ENCODE results near the gene PITPNM3.

Gene PITPNM3

DNA sequence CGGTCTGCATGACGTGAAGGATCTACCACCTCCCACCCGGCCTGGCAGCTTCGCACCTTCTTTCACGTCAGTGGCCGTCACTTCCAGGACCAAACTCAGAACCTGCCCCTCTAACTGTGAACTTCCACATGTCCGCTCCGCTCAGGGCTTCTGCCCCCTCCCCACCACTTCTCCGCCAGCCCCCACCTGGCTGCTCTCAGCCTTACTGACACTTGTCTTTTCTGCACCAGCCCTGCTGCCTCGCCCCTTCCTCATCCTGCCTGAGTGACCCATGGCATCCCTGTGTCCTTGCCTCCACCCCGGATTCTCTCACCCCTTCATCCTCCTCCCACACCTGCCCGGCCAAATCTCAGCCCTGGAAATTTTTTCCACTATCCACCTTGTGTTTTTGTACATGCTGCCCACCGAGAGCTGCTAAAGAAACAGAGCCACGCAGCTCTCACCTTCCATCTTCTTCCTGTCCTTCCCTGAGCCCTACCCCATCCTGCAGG is 97.8 kb downstream of the PITPNM3 start:
- no peak for DNase-seq

DNA sequence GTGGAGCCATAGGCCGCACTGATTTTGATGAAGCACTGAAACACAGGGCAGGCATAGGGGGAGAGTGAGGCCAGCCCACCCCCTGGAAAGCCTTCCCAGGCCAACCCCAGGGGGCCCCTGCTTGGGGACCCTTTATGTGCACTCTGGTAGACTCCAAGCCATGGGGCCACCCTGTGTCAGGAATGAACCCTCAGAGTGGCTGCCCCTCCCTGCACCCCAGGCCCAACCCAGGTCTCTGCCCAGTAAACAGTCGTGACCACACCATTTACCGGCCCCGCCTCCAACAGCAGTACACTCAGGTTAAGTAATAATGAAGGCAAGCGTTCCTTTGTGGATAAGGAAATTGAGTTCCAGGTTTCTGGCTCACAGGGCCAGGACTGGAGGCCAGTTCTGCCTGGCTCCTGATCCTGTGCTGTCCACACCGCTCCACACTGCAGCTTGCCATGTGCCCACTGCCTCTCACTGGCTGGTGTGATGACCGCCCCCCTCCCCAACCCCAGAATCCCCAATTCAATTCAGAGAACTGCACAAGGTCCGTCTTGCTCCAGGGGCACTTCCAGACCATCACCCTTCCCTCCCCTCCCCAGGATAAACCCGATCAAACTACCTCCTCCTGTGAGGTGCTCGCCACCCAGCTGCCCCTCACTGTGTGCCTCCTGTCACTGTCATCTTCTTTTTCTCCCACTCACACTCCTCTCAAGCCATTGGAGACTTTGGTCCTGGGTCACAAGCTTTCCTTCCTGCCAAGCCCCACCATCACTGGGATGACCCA is 98.5 kb downstream of the PITPNM3 start:
- DNase-seq = no peak

- DNase-seq = no peak
Measured at GRCh38 chr17:6456914-6457687, 99.3 kb downstream of the PITPNM3 start.

- no peak for DNase-seq
Measured at GRCh38 chr17:6456321-6456720, 100.0 kb downstream of the PITPNM3 start.

DNA sequence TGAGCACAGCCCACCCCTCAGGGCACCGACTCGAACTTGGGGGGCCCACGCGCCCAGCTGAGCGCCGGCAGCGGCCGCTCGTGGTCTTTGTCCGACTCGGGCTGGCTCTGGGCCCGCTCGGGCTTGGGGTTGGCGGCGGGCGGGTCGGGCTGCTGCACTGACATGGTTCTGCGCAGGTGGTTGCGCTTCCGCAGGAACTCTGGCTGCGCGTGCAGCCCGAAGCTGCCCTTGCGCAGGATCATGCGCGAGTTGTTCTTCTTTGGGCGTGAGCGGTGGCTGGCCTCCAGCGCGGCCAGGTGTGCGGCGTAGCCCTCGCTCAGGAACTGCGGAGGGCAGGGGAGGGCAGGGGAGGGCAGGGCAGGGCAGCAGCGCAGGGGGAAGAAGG is 101.0 kb downstream of the PITPNM3 start:
- DNase-seq = no peak

DNA sequence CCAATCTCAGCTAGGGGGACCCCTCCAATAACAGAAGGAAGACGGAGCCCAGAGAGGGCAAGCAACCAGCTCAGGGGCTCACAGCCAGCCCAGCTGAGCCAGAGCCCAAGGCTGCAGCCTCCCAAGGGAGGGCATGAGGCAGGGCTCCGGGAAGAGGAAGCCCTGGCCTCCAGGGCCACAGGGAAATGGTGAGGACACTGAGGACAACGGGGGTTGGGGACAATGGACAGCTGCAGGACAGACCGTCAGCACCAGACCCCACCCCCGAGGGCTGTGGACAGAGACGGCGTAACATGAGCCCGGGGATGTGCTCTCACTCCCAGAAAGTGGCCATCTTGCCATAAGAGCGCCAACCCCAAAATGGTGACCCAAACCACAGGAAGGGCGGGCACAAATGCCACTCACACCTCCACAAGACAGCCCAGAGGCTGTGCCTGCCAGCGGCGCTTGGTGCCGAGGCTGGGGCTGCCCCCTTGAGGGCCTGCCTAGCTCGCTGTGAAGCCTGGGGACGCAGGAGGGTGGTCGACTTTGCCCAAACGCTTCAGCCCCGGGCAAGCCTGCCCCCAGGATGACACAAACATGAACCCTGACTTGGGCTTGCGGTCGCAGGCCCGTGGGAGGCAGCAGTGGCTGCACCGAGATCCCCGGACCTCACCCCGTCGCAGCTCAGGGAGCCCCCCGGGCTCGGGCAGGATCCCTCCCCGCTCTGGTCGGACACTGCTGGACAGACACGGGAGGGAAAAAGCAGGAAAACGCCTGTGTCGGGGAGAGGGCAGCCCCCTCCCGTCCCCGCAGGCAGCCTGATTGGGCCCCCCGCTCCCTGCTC is 101.6 kb downstream of the PITPNM3 start:
- no peak for DNase-seq

- DNase-seq = no peak
Measured at GRCh38 chr17:6453279-6454024, 102.9 kb downstream of the PITPNM3 start.

DNA sequence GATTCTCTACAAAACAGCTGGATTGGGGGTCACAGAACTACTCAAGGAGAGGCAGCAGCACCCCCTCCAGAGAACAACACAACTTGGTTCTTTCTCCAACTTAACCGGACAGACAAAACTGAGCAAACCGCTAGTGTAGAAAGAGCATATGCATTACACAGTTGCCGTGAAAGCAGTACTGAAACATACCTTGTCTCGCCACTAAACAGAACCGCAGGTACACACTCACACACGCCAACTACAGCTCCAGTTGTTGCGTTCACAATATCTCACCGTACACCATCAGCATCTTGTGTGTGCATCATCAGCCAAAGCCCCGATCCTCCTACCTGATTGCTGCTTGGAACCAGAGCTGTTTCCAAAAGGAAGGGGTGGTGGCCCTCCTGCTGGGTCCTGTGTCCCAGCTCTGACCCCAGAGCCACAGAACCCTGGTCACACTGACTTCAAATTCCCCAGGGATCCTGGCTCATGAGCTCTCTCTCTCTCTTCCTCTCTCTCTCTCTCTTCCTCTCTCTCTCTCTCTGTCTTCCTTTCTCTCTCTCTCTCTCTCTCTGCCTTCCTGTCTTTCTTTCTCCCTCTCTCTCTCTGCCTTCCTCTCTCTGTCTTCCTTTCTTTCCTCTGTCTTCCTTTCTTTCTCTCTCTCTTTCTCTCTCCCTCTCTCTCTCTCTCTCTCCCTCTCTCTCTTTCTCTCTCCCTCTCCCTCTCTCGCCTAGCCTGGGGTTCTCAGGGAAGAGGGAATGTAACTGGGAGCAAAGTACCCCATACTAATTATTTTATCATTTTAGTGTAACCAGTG is 103.7 kb downstream of the PITPNM3 start:
- no peak for DNase-seq

DNA sequence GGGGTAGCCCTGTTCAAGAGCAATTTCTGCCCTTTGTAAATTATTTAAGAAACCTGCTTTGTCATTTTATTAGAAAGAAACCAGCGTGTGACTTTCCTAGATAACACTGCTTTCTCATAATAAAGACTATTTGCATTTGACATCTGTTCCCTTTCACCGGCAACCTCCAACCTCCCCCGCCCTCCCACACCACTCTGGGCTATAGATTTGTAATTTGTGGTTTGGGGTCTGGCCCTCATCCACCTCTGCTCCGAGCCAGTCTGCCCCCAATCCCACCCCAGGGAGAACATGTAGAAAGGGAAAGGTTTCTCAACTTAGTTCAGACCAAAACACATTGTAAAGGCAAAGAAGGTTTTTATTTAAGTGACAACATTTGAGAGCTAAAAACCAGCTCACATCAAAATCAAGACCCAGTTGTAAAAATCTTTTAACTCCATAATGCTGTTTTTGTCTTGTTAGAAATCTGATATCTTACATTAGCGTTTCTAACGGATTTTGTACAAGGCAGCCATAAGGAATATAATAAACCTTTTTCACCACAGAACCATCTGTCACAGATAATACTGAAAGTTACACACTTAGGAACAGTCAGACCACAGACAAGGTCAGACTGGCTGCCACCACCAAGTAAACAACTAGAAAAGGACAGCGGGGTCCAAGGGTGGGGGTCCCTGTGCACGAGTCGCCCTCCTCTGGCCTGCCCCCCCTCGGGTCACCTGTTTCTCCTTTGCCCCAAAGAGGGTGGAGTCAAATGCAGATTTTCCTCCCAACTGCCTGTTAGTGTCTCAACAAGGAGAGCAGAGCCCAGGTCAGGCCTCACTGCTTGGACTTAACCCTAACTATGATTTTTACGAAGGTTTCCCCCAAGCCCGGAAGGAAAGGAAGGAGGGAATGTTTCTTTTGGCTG is 105.2 kb downstream of the PITPNM3 start:
- no peak for DNase-seq

DNA sequence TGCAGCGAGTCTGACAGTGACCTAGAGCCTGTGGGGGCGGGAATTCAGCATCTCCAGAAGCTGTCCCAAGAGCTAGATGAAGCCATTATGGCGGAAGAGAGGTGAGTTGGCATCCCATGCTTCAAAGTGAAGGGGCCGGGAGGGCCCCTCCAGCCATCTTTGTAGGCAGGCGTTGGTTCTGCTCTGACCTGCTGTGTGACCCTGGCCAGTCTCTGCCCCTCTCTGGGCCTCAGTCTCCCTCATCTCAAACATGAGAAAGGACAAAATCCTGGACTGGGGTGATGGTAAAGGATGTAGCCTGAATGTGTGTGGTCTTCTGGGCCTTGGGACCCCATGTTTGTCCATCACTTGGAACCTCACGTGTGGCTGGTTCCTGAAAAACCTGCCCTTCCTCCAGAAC is 107.0 kb downstream of the PITPNM3 start:
- no peak for DNase-seq

DNA sequence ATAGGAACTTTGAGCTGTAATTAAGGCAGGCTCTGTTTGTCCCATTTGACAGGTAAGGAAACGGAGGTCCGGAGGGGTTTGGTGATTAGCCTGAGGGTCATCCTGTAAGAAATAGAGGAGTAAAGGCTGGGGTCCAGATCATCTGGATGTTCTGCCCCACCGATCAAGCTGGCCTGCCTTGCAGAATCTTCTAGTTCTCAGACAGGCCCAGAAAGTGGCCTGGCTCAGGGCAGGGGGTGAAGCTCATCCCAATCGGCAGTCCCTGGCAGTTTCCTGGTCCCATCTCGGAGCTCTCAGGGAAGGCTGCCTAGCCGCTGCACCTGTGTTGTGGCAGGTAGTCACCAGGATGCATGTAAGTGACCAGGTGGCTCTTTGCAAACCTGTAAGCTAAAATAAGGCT is 107.9 kb downstream of the PITPNM3 start:
- no peak for DNase-seq

DNA sequence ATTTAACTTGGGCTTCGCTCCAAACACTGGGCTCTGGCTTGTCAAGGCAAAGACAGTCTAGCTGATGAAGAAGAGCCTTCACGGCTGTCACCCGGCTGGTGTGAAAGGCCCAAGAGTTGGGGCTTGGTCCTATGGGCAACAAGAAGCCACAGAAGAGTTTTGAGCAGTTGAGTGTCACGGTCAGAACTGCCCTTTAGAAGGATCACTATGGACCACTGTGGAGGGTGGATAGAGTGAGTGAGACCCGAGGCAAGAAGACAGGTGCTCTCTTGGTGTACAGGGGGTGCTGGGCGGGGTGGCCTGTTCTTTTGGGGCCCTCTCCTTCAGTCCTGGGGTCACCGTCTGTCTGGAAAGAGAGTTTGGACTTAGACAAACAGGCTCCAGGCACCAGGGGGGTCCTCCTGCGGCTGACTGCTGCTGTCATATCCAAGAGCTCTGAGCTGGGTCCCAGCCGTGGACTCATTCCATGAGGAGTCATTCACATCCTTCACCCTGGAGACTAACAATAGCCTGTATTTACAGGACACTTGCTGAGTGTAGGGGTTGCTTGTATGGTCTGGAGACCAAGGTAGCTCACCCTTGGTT is 109.7 kb downstream of the PITPNM3 start:
- no peak for DNase-seq

DNA sequence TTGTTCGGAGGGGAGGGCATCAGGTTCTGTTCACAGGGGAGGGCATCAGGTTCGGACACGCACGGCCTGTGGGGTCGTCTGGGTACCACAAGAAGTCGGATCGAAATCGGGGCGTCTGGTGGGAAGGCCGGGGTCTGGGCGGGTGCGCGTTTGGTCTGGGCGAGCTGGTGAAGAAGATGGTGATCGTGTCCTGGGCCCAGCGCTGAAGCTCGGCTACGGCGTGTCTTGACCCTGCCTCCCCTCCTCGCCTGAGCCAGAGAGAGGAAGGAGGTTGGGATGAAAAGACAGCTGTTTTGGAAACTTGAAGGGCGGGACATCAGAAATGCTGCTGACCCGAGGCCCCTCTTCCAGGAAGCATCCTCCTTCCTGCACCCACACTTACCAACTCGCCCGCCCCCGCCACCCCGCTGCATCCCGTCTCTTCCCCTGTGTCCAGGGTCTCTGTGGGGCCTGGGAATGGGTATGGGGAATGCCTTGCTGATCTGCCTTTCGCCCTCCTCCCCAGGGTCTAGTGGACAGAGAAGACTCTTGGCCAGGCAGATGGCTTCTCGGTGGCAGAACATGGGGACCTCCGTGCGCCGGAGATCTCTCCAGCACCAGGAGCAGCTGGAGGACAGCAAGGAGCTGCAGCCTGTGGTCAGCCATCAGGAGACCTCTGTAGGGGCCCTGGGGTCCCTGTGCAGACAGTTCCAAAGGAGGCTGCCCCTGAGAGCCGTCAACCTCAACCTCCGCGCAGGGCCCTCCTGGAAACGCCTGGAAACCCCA is 111.6 kb downstream of the PITPNM3 start:
- DNase-seq = no peak

DNA sequence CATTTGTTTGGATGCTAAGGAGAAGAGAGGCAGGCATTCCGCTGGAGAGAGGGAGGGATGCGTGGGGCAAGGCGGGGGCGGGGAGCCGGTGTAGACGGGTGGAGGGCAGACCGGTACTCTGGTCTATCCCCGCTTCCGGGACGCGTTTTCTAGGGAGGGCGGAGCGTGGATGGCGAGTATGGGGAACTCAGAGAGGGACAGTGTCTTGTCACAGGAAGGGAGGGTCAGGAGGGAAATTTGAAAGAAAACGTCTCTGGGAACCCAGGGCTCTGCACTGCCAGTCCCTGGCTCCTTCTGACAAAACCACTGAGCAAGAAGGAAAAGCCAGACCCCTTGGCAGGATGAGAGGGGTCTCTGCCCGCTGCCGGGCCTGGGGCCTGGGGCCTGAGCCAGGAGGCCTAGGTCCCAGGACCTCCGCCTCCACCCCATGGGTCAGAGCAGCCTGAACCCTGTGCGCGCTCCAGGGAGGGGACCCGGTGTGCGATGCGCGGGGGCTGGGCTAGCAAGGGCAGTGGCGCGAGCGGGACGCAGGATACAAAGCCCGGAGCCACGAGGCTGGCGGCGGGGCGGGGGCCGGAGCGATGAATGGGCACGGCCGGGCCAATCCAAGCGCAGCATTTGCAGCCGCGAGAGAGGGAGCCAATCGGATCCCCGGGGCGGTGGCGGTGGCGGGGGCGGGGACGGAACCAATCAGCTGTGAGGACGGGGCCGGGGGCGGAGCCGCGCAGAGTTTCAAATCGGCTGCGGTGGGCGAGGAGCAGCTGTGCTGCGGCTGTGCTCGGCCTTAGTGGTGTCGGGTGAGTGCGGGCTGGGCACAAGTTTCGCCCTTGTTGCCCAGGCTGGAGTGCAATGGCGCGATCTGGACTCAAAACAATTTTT is 112.4 kb downstream of the PITPNM3 start, which contains the start of gene PIMREG:
Gene PIMREG (plus strand): TSS at position 764 of the 879 bp plus-strand sequence. CDS start 656 bp downstream, outside the sequence.
- peak; percentile 70 for DNase-seq

GRCh38 chr17:6442775-6443174 is 113.6 kb downstream of the PITPNM3 start:
- no peak for DNase-seq

DNA sequence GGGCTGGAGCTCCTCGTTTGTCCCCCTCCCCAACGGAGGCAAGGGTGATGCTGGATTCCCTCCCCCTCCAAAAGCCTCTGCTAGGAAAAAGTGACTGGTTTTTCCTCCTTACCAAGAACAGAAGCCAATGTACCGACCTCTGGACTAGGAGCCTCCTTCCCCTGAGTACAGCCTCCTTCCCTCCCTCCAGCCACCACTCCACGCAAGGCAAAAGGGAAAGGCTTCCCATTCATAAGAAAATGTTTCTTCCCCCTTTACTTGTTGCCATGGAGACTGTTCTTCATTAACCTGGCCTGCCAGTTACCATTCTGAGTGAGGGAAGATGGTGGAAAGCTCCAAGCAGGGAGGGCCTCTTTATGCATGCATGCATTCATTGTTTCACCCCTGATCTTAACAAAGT is 116.4 kb downstream of the PITPNM3 start:
- no peak for DNase-seq

- no peak for DNase-seq
Measured at GRCh38 chr17:6437956-6438355, 118.4 kb downstream of the PITPNM3 start.

- DNase-seq = no peak
Measured at GRCh38 chr17:6437466-6437865, 118.9 kb downstream of the PITPNM3 start.
